ENCODE data around the gene PLA2G6. TPM values are rescaled to one million over a fixed set of nuclear protein-coding genes. Genes with fewer than 3 reads are reported as not detected.
A peak's percentile ranks its signal among the peaks of the same experiment; 100 is the strongest.

The PLA2G6 gene
- total and polyA plus RNA-seq, 9 of the 15 experiments (the other 6 are each of a cell fraction or from before 2014, with no cell fraction given) = 0.11 to 12.2 (median 9.7) TPM

- in situ Hi-C loops (cut with MboI) (no loop called here), intact Hi-C loops (cut with micrococcal nuclease) (no loop called here)
- Histone ChIP-seq H3K9me1 (ENCODE audit: control insufficient read depth, insufficient read depth, low read length) (no peaks in the 10 kb centered on the region), H3K27me3 (ENCODE audit: control insufficient read depth in 2 of 2, insufficient read depth in 2 of 2, low read length in 2 of 2) (peaks cover 0 to 5% of the 10 kb centered on the region in 2 experiments; a peak in 1 of 5 replicates), H3K4me3 (no peak overlapping the region), H3K36me3 (ENCODE audit: control insufficient read depth, insufficient read depth, low read length) (no peaks in the 10 kb centered on the region), H3K79me2 (ENCODE audit: control insufficient read depth, insufficient read depth, low read length) (no peaks in the 10 kb centered on the region), H3K9ac (ENCODE audit: insufficient read depth in 1 of 2, low read depth in 2 of 2, low read length in 2 of 2) (peak overlapping the region in 1 of 2 experiments; percentile 17; a peak in 1 of 4 replicates), H3K27ac (ENCODE audit: extremely low read depth, low read depth, low read length) (no peak overlapping the region), H3K4me1 (replicated peaks in 1 of 2; ENCODE audit: control insufficient read depth in 2 of 2, insufficient read depth in 2 of 2, low read length in 2 of 2) (peaks cover 0 to 24% of the 10 kb centered on the region in 2 experiments; a peak in 2 of 5 replicates), H4K20me1 (replicated peaks; ENCODE audit: control insufficient read depth, insufficient read depth, low read length) (no peaks in the 10 kb centered on the region), H2AFZ (ENCODE audit: low read depth, low read length) (no peak overlapping the region), H3K9me3 (replicated peaks; ENCODE audit: control insufficient read depth, insufficient read depth, low read depth, low read length) (no peaks in the 10 kb centered on the region), H3K4me2 (ENCODE audit: insufficient read depth, low read length) (no peak overlapping the region)
- ChIA-PET POLR2A (interaction anchor here (0.8 kb wide), 1 partner anchor 126 kb away, joined by 3 read pairs; the partner anchor contains the start of gene MAFF), CTCF (ENCODE audit: low intra/inter-chr PET ratio) (no interaction called here)
- 73% methylated on average over 12 of the region's 32 CpGs for WGBS (ENCODE audit: insufficient coverage, low coverage, missing lambda C conversion rate)
- no peak for TF ChIP-seq CREB1 (IDR thresholded peaks at IDR 0.05)
- no peak for TF ChIP-seq CREB1 (CRISPR knock-in tag; IDR thresholded peaks at IDR 0.05)
- TF ChIP-seq TOE1 (IDR thresholded peaks at IDR 0.05; ENCODE audit: borderline replicate concordance) = no peak
- TF ChIP-seq TOE1 (CRISPR knock-in tag; IDR thresholded peaks at IDR 0.05; ENCODE audit: borderline replicate concordance, low read depth) = no peak
- TF ChIP-seq EGR1 (conservative IDR thresholded peaks at IDR 0.05) = peak; percentile 53; the same call in 1 of the 2 replicates
- BruUV-seq (replicated peaks) = no TSS peak
- no peak; the same call in 2 of the 3 replicates for ATAC-seq
- no peak for FAIRE-seq
- peak in 2 of 4 experiments; percentile 65 to 67 for DNase-seq (ENCODE audit: extremely low read depth in 1 of 4, low spot score in 3 of 4)
These were observed 106.4 kb downstream of the PLA2G6 start for GRCh38 chr22:38075105-38075825.

Measured in K562 (cell line).